Stimulated activated naive CD8-positive, alpha-beta T cell treated with anti-CD3 and anti-CD28 coated beads, Interleukin-15, Interleukin-2, amounts not matched to agents 100 U/mL and 50 U/mL, for 24 hours (primary cell): ENCODE results near the gene CLIP4.

Experiments used
- ATAC-seq: fragments of 150-1000 bp; cut with Tn5 transposase; one replicate; pipeline ENCODE4 v1.10.0; 2021
- DNase-seq: peaks from one replicate; pipeline ENCODE4 v3.0.0; 2021

CLIP4 gene

GRCh38 chr2:29220506-29221270, 105.5 kb downstream of the CLIP4 start:
- ATAC-seq, result no peak
- no peak for DNase-seq

GRCh38 chr2:29222381-29223179, 107.4 kb downstream of the CLIP4 start:
- DNase-seq (no peak), ATAC-seq (no peak)

GRCh38 chr2:29223257-29223656, 108.0 kb downstream of the CLIP4 start:
- no peak for ATAC-seq
- DNase-seq, result no peak

DNA sequence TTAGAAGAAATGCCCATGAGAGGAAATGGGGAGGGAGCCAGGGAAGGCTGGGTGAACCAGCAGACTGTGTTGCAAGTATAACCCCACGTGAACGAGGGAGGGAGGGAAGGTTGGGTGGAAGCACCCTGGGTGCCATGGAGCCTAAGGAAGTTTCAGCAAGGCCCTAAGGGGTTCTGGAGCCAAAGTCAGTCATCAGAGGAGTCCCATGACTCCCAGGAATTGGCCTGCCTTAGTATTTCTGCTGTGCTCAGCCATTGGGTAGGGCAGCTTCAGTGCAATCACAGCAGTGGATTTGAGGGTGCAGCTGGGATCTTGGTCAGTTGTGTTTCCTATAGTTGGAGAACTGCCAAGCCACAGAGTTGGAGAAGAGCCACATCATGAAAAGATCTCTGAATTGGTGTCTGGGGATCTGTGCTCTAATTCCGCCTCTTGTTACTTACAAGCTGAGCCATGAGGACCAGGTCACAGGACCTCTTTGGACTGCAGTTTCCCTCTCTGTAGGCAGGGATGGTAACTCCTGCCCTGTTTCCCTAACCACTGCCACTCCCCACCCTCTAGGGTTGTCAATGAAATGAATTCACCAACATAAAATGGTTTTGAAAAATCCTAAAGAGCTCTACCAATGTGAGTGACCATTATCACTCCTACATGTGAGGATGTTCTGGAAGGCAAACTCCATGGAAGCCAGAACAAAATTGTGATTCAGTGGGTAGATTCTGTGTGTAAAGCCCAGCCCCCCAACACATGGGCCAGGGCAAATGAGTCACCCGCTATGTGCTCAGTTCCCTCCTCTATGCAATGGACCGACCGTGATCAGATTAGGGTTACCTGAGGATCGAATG, 108.9 kb downstream of the CLIP4 start:
- ATAC-seq, result no peak
- no peak for DNase-seq

DNA sequence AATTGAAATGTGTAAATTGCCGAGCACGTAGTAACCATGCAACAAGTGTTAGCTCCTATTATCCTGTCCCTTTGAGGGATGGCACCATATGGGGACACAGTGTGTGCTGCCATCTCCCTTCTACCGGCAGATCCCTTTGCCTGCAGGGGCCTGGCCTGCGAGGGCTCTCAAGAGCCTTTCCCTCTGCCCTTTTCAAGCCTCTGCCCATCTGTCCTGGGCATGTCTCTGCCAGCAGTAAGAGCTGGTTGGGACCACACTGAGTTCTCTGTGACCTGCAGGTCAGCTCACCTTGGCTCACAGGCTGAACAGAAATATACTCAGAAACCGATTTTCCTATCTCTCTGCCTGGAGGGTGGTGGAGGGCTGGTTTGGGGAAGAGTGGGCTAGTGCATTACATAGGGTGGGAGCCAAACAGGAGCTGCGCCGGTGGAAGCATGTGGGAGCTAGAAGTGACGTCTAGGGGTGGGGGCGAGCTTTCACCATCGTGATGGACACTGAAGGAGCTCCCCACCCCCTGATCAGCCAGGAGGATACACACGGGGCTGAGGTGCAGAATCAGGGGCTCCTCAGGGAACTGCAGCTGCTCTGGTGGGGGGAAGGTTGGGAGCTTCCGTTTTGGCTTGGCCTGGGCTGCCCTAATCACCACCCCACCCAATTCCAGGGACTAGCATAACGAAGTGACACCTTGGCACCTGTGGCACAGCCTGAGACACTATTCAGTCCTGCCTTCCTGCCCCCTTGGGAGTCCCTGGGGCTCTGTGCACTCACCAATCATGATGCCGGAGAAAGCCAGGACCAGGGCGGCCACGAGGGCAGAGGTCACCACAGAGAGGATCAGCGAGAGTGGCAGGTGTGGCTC, 109.7 kb downstream of the CLIP4 start:
- DNase-seq (no peak), ATAC-seq (no peak)

DNA sequence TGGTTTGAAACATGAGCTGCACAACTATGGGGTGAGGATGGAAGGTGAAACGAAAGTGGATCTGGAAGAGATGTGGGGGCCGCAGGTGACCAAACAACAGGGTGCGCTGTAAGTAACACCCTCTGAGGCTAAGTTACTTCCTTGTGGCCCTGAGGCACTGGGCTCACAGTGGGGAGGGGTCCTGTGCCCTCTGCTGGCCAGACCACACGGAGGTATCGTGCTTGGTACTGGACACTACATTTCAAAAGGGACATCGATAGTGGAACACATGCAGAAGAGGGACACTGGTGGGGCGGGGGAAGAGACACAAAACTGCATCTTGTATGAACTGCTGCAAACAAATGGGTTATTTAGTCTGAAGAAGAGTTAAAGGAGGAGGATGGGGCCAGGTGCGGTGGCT, 110.6 kb downstream of the CLIP4 start:
- DNase-seq (no peak), ATAC-seq (no peak)

DNA sequence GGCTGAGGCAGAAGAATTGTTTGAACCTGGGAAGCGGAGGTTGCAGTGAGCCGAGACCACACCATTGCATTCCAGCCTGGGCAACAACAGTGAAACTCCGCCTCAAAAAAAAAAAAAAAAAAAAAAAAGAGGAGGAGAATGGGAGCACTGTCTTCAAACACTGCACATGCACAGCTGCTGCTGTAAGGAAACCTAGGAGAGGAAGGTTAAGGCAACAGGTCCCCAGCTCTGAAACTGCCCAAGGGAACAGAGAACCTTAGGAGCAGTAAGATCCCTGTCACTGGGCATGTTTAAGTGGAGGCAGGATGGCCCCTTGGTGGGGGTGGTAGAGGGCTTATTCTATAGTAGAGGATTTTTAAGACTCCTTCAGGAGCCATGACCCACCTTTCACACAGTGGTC, 111.2 kb downstream of the CLIP4 start:
- DNase-seq, result no peak
- no peak for ATAC-seq

GRCh38 chr2:29226808-29227207, 111.6 kb downstream of the CLIP4 start:
- DNase-seq, result no peak
- no peak for ATAC-seq

DNA sequence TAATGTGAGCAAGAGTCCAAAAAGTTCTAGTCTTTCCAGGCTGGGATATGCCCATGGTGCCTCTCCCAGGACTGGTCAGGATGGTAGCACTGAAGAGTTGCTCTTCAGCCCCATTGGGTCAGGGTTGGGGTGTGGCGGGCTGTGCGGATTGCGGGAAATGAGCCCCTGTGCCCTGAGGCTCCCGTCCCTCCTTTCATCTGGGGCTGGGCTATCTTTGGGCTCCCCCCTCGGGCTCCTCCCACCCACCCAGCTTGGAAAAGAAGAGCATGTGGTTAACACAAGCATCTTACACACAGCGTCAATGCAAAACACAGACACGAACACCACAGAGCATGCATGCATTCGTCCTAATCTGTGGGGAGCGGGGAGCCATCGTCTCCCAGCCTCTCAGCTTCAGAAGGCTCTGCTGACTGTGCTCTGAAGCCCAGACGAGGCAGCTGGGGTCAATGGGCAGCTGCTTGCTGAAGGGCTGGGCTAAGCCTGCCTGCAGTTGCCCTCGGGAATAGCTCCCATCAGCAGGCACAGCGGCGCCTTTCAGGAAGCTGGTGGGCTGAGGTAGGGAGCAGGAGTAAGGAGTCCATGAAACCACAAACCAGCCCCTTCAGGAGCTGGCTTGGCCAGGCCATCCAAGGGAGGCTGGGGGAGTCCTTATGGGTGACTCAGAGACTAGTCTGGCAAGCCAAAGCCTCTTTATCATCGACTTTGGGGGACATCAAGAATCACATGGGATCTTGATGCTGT, 112.9 kb downstream of the CLIP4 start:
- DNase-seq (no peak), ATAC-seq (no peak)

DNA sequence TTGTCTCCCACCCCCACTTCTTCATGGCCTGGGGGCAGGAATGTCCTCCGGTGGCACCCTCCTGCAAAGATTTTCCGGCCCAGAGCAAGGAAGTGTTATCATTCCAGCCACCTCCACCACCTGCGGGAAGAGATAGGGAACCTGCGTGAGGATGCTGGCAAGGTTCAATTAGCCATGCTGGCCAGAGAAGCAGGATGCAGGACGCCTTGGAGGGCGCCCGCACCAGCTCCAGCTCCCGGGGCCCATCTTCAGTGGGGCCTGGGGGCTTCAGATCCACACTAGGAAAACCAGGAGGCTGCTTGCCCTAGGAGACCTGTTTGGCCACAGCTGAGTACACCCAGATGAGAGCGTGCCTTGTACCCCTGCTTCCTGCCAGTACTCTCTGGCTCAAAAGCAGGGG, 113.7 kb downstream of the CLIP4 start:
- ATAC-seq, result no peak
- no peak for DNase-seq

- ATAC-seq, result no peak
- no peak for DNase-seq
Observed at GRCh38 chr2:29229640-29230039, 114.4 kb downstream of the CLIP4 start.

DNA sequence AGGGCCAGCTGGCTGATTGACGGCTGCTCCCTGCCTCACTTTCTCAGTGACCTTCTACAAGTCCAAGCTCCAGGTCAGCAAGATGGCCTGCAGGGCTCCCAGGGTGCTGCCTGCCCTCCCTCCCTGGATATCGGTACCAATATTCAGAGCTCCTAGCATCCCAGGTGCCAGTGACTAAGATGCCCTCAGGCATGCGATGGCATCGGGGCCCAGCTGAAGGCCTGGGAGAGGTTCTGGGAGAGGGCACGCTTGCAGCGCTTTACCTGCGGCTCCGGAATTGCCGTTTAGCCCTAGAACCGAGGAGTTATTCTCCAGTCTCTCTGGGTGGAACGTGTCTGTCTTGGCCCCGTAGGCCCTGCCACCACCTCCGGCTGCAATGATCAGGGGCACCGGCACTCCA, 116.8 kb downstream of the CLIP4 start:
- DNase-seq (no peak), ATAC-seq (no peak)

- ATAC-seq (no peak), DNase-seq (no peak)
Observed at GRCh38 chr2:29233428-29233827, 118.2 kb downstream of the CLIP4 start.

DNA sequence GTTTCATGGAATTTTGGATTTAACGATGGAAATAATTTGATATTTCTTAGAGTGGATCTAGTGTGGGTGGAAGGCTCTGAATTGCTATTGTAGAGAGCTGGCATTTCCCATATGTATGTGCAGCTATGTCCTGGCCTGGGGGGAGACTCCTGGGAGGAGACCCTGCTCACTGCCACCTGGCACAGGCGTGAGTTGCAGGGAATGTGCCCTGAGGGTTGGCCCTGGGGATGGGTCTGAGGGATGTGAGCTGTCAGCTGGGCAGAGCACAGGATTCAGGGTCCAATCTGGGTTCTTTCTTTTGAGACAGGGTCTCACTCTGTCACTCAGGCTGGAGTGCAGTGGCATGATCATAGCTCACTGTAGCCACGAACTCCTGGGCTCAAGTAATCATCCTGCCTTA, 120.2 kb downstream of the CLIP4 start:
- ATAC-seq (no peak), DNase-seq (no peak)

DNA sequence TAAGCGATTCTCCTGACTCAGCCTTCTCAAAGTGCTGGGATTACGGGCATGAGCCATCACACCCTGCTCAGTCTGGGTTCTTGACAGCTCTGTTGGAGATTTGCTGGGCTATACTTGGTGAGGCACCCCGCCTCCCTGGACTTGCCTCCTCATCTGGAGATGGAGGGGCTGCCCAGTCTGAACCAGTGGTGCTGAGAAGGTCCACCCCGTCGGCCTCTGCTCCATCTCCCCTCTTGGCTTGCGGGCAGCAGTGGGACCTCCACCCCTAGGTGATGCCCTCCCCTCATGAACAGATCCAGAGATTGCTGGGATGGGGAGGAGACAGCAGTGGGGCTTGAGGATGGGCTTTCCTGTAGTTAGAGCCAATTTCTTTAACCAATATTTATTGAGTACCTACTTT, 120.9 kb downstream of the CLIP4 start:
- ATAC-seq, result no peak
- no peak for DNase-seq

DNA sequence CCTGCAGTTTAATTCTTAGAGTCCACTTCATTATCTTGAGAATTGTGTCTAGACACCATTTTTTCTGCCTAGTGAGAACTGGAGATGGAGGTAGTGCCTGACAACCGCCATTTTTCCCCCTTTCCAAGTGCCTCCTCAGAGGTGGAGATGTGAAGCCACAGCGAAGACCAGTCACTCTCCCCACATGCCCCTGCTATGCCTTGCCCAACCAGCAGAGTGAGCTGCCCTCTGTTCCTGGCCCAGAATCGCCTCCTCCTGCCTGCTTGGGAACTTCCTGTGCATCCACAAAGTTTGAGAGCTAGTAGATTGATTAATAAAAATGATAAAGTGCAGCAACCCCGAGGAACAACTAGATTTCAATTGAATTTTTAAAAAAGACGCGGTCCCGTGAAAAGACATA, 123.3 kb downstream of the CLIP4 start:
- ATAC-seq, result no peak
- peak; percentile 9 for DNase-seq
